Dendritic cell treated with granulocyte-macrophage colony-stimulating factor and Interleukin-4, amounts not matched to agents 40 ng/mL and 50 ng/mL, for 4 days (primary cell): ENCODE measurements around the gene RASGEF1B.

ENCODE experiments used
- H3K27ac Mint-ChIP-seq: one replicate; pipeline ENCODE4 v1.8.0; 2022; ENCODE audit warnings: mild to moderate bottlenecking, mixed read lengths
- H3K27me3 Mint-ChIP-seq: one replicate; pipeline ENCODE4 v1.8.0; 2022; ENCODE audit warnings: mild to moderate bottlenecking, mixed read lengths
- H3K36me3 Mint-ChIP-seq: one replicate; pipeline ENCODE4 v1.8.0; 2022; ENCODE audit warnings: low read depth, mixed read lengths
- H3K4me1 Mint-ChIP-seq: one replicate; pipeline ENCODE4 v1.8.0; 2022; ENCODE audit warnings: low read depth, mixed read lengths
- H3K4me3 Mint-ChIP-seq: one replicate; pipeline ENCODE4 v1.8.0; 2022; ENCODE audit warnings: mild to moderate bottlenecking, moderate library complexity, mixed read lengths
- H3K9me3 Mint-ChIP-seq: one replicate; pipeline ENCODE4 v1.8.0; 2022; ENCODE audit warnings: mixed read lengths
- intact Hi-C: fragments of 100-400 bp; cut with micrococcal nuclease; formaldehyde crosslinking; loops from one replicate; pipeline ENCODE4 v1.15.0; 2022

RASGEF1B gene

DNA sequence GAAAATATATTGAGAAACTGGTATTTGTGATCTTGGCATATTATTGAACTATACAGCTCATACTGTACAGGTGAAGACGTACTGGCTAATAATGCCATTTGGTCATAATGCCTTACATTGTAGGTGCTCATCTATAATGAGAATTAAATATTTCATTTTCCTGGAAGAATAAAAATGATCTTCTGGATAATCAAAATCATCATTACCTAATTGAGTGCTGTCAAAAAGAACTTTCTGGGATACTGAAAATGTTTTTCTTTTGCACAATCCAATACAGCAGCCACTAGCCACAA is 4.1 kb downstream of the RASGEF1B start:
- Mint-ChIP-seq H3K27ac (no peak overlapping the region), H3K9me3 (no peaks in the 10 kb centered on the region), H3K4me3 (no peak overlapping the region), H3K27me3 (no peaks in the 10 kb centered on the region), H3K36me3 (peaks cover 7% of the 10 kb centered on the region), H3K4me1 (peaks cover 31% of the 10 kb centered on the region)
- intact Hi-C loops = loop anchor here (1.0 to 10.0 kb wide), 5 partner anchors 61 to 817 kb away; no protein-coding TSS in a partner anchor

DNA sequence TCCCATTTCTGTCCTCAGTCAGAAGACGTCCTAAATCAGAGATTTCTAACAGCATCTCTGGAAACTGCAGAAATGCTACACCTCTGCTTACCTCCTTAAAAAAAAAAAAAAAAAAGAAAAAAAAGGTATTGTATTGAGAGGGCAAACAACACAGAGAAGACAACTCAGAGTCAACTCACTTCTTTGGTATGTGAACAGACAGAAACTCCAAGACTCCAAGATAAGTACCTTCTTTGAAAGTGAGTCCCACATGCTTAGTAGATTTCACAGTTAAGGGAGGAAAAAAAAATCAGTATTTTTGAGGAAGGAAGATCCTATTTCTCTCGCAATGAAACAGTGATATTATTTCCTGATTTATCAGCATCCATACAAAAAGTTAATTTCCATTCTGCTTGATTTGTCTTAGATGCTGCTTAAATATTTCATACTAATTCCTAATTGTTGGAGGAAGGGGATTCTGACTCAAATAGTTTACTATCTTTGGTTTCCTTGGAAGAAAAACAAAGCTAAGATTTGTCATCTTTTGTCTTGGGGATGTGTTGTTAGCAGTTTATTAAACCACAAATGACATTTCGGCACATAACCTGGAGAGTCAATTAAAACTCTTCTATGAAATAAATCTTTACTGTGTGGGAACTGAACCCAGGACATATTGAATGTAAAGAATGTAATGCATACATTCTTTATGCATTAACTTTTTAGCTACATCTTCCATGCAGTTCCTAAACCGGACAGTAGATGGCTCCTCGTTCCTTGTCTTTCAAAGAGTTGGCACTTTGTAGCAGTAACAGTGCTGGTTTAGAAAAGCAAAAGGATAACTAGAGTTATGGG is 4.7 kb downstream of the RASGEF1B start:
- no peaks in the 10 kb centered on the region for H3K27me3 Mint-ChIP-seq

DNA sequence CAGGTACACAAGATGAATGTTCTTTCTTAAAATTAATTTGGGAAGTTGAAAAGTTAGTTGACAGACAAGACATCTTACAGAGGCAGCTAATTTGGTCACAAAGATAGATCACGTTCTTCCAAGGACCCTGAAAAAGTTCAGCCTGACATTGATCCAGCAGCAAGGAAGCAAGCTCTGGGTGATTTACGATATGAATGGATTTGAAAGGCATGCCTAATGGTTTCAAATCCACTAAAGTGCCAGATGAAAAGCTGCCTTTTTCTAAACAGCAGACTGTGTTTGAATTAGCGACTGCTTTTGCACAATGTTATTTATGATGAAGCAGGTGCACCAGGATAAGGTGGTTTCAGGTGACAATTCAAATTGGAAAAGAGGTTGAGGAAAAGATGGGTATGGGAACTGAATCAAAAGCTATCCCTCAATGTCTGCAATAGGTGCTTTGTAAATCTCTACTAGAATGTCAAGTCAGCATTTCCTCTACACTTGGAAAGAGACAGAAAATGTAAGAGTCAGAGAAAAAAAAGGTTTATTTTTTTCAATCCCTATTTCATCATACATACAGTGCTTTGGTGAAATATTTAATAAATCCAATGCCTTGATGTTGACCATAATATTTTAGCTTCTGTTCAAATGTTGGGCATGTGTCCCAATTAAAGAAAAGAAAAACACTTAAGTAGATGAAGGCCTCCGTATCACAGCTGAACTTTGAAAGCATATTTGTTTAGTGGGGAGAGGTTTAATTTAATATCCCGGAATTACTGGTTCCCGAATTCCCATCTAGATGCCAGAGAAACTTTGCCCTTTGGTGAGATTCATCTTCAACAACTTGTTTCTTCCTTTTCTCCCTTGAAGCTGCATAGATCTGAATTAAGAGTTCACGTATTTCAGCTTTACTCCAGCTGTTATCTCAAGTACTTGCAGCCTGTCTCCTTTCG is 6.0 kb downstream of the RASGEF1B start:
- no peak overlapping the region for H3K4me3 Mint-ChIP-seq
- no peak overlapping the region for H3K27ac Mint-ChIP-seq
- intact Hi-C loops = loop anchor here (5.0 to 10.0 kb wide), 3 partner anchors 222 to 819 kb away; no protein-coding TSS in a partner anchor
- H3K4me1 Mint-ChIP-seq = peaks cover 21% of the 10 kb centered on the region
- H3K27me3 Mint-ChIP-seq = no peaks in the 10 kb centered on the region
- H3K9me3 Mint-ChIP-seq = no peaks in the 10 kb centered on the region
- no peaks in the 10 kb centered on the region for H3K36me3 Mint-ChIP-seq

More for the DNA sequence above, 4.7 kb downstream of the RASGEF1B start:
- H3K4me1 Mint-ChIP-seq = peaks cover 29% of the 10 kb centered on the region
- intact Hi-C loops = loop anchor here (1.0 to 10.0 kb wide), 5 partner anchors 61 to 818 kb away; no protein-coding TSS in a partner anchor
- no peak overlapping the region for H3K27ac Mint-ChIP-seq
- H3K9me3 Mint-ChIP-seq = no peaks in the 10 kb centered on the region
- peaks cover 7% of the 10 kb centered on the region for H3K36me3 Mint-ChIP-seq
- H3K4me3 Mint-ChIP-seq = no peak overlapping the region

- Mint-ChIP-seq H3K27ac (no peak overlapping the region), H3K27me3 (no peaks in the 10 kb centered on the region), H3K4me3 (no peak overlapping the region), H3K4me1 (peaks cover 13% of the 10 kb centered on the region), H3K9me3 (no peaks in the 10 kb centered on the region), H3K36me3 (peaks cover 28% of the 10 kb centered on the region)
- intact Hi-C loops = loop anchor here (10.0 kb wide), 2 partner anchors 274 to 824 kb away; no protein-coding TSS in a partner anchor
These were observed 10.9 kb downstream of the RASGEF1B start for GRCh38 chr4:81460834-81461233.

- Mint-ChIP-seq H3K4me1 (peaks cover 17% of the 10 kb centered on the region), H3K36me3 (peaks cover 32% of the 10 kb centered on the region), H3K4me3 (no peak overlapping the region), H3K27ac (no peak overlapping the region), H3K9me3 (no peaks in the 10 kb centered on the region), H3K27me3 (no peaks in the 10 kb centered on the region)
- intact Hi-C loops = loop anchor here (10.0 kb wide), 2 partner anchors 275 to 825 kb away; no protein-coding TSS in a partner anchor
These were observed 11.5 kb downstream of the RASGEF1B start for GRCh38 chr4:81460191-81460701.

DNA sequence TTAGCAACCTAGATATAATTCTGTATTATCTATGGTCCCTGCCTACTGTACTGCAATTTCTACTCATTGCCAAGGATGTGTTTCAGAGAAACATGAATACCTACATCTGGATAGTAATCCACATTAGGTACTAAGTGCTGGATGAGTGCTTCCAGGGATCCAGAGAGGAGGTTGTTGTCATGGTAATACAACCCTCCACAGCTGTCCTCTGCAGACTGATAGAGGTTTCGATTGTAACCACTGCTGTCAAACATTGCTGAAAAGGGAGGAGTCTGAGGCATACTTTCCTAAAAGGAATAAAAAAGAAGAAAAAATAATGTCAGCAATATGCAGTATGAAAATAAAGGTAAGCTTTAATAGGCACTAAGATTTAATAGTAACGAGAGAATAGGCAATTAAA is 12.5 kb downstream of the RASGEF1B start:
- H3K4me3 Mint-ChIP-seq = no peak overlapping the region
- no peak overlapping the region for H3K27ac Mint-ChIP-seq
- no peaks in the 10 kb centered on the region for H3K27me3 Mint-ChIP-seq
- intact Hi-C loops = no loop called here
- peaks cover 38% of the 10 kb centered on the region for H3K36me3 Mint-ChIP-seq
- peaks cover 21% of the 10 kb centered on the region for H3K4me1 Mint-ChIP-seq
- H3K9me3 Mint-ChIP-seq = no peaks in the 10 kb centered on the region

- Mint-ChIP-seq H3K4me3 (no peak overlapping the region), H3K36me3 (peaks cover 50% of the 10 kb centered on the region), H3K4me1 (peaks cover 21% of the 10 kb centered on the region), H3K27me3 (no peaks in the 10 kb centered on the region), H3K27ac (no peak overlapping the region), H3K9me3 (no peaks in the 10 kb centered on the region)
- intact Hi-C loops = no loop called here
These were observed 13.7 kb downstream of the RASGEF1B start for GRCh38 chr4:81457921-81458520.

DNA sequence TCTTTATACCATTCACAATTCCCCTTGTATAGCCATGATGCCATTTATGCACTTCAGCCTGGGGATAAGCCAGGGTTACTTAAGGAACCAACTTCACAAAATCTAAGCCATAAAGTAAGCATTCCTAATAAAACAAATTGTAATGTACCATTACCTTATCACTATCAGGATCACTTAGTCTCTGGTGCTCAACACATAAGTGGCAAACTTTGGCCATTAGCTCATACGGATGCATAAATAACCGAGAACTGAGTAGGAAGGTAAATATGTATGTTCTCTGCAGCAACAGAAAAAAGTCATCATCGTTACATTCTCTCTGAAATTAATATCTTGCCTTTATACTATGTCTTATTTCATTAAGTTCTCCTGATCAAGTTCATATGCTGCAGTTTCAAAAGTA is 14.4 kb downstream of the RASGEF1B start:
- H3K36me3 Mint-ChIP-seq = peaks cover 57% of the 10 kb centered on the region
- H3K27me3 Mint-ChIP-seq = no peaks in the 10 kb centered on the region
- H3K4me1 Mint-ChIP-seq = peaks cover 17% of the 10 kb centered on the region
- intact Hi-C loops = no loop called here
- no peak overlapping the region for H3K4me3 Mint-ChIP-seq
- no peaks in the 10 kb centered on the region for H3K9me3 Mint-ChIP-seq
- H3K27ac Mint-ChIP-seq = no peak overlapping the region

DNA sequence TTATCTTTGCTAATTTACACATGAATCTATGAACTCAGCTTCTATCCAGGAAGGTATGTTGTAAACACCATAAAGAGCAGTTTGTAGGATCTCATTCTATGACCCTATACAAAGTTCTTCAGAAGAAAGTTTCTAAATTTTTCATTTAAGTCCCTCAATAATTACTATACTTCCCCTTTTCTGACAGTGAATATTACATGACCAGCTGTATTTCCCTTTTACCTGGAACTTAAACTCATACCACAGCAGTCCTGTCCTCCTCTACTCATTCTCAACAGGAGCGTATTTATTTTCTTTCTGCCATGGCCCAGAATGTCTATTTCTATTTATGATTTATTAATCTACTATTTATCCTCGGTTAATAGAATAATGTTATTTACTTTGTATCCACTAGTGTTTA is 15.8 kb downstream of the RASGEF1B start:
- Mint-ChIP-seq H3K27me3 (no peaks in the 10 kb centered on the region), H3K36me3 (peaks cover 64% of the 10 kb centered on the region), H3K9me3 (no peaks in the 10 kb centered on the region), H3K27ac (no peak overlapping the region), H3K4me1 (peaks cover 17% of the 10 kb centered on the region), H3K4me3 (no peak overlapping the region)
- intact Hi-C loops = no loop called here

DNA sequence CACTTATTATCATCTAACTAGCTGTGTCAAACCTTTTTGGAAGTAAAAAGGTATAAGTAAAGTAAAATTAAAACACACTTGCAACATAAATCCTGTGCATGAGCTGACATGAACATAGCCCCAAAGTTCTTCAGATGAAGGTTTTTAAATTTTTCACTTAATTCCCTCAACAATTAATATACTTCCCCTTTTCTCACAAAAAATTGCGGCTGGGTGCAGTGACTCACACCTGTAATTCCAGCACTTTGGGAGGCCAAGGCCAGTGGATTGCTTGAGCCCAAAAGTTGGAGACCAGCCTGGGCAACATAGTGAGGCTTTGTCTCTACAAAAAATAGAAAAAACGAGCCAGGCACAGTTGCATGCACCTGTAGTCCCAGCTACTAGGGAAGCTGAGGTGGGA is 16.8 kb downstream of the RASGEF1B start:
- intact Hi-C loops = no loop called here
- Mint-ChIP-seq H3K36me3 (peaks cover 74% of the 10 kb centered on the region), H3K4me3 (no peak overlapping the region), H3K9me3 (no peaks in the 10 kb centered on the region), H3K27ac (no peak overlapping the region), H3K4me1 (peaks cover 17% of the 10 kb centered on the region), H3K27me3 (no peaks in the 10 kb centered on the region)

GRCh38 chr4:81454499-81454898 is 17.2 kb downstream of the RASGEF1B start:
- intact Hi-C loops = no loop called here
- H3K4me1 Mint-ChIP-seq = peaks cover 17% of the 10 kb centered on the region
- H3K36me3 Mint-ChIP-seq = peaks cover 75% of the 10 kb centered on the region

DNA sequence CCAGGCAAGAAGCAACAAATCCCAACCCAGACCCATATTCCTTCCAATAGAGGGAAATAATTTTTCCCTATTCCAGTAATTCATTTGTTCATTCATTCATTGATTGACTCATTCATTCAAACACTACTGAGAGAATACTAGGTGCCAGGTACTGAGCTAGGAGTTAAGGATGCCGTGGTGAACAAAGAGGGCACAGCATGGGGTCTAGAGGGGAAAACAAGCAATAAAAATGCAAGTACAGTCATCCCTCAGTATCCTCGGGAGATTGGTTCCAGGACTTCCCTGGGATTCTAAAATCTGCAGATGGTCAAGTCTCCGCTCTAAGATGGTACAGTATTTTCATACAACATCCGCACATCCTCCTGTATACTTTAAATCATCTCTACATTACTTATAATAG is 18.7 kb downstream of the RASGEF1B start:
- intact Hi-C loops = no loop called here
- H3K27ac Mint-ChIP-seq = no peak overlapping the region
- H3K9me3 Mint-ChIP-seq = no peaks in the 10 kb centered on the region
- H3K27me3 Mint-ChIP-seq = no peaks in the 10 kb centered on the region
- H3K4me1 Mint-ChIP-seq = peaks cover 17% of the 10 kb centered on the region
- H3K4me3 Mint-ChIP-seq = no peak overlapping the region
- H3K36me3 Mint-ChIP-seq = peaks cover 77% of the 10 kb centered on the region

More at GRCh38 chr4:81454499-81454898, 17.2 kb downstream of the RASGEF1B start:
- H3K27me3 Mint-ChIP-seq = no peaks in the 10 kb centered on the region
- H3K9me3 Mint-ChIP-seq = no peaks in the 10 kb centered on the region
- no peak overlapping the region for H3K4me3 Mint-ChIP-seq
- H3K27ac Mint-ChIP-seq = no peak overlapping the region

DNA sequence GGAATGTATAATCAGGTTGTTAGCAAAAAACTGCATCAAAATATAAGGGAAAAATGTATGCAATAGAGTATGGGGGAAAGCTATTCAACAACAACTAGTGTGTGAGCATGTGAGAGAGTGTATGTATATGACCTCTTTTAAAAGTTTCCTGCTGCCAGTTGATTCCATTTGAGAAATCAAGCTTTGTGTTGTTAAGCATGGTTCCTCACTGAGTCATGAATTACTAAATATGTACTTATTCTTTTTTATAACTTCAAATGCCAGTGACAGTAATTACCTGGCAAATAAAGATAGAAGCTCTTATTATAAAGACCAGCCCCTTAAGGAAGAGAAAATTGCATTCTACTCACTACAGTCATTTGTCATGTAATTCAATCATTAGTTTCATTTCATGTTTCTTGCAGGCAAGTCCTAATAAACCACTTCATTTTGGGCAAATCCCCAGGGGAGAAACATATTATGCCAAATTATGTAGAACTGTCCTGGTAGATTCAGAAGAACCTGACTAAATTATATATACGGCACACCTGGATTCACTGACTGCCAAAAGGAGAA is 19.2 kb downstream of the RASGEF1B start:
- no peak overlapping the region for H3K4me3 Mint-ChIP-seq
- no peaks in the 10 kb centered on the region for H3K27me3 Mint-ChIP-seq
- H3K9me3 Mint-ChIP-seq = no peaks in the 10 kb centered on the region
- H3K4me1 Mint-ChIP-seq = peaks cover 17% of the 10 kb centered on the region
- intact Hi-C loops = no loop called here
- no peak overlapping the region for H3K27ac Mint-ChIP-seq
- H3K36me3 Mint-ChIP-seq = peaks cover 77% of the 10 kb centered on the region
